Germinal center (tissue), 1 donor: ENCODE measurements around the gene UQCC2.

ENCODE experiments used
- DNase-seq: peaks from one replicate; pipeline ENCODE4 v3.0.0; 2012; ENCODE audit warnings: mixed read lengths, low spot score

The UQCC2 gene

DNA sequence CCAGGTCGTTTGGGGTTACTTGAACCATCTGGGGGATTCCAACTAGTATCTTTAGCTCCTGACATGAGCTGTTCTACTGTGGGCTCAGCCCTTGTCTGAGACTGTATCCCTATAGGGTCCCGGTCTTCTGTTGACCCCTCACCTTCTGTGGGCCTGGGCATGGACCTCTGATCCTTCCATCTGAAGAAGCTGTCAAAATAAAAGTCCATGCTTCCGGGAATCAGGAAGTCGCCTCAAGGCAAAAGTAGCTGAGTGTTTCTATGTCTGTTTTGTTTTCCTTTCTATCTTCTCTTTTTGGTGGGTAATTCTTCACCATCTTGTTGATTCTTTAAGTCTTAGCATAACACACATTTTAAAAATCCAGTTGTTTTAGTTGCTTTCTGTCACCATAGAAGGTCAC lies 60.1 kb downstream of the UQCC2 start:
- DNase-seq, result no peak
